Endothelial cell of umbilical vein (primary cell): ENCODE results near the gene FRMD5. TPM values are rescaled to one million over a fixed set of nuclear protein-coding genes. Genes with fewer than 3 reads are reported as not detected.

ENCODE experiments used
- BruUV-seq: library from RNA; stranded (reverse); fragments of 400-500 nt; replicated peaks from 2 replicates; lab custom pipeline; 2021; lab: Mats Ljungman, UMichigan
- CTCF ChIA-PET: fragments of 300-600, 350-600 bp; sonication (Branson Sonifier 250); formaldehyde crosslinking; loops from one replicate; lab custom pipeline; 2021; ENCODE audit warnings: antibody characterized with exemption, inconsistent platforms; lab: Charles Lee
- POLR2A ChIA-PET: fragments of 300-600, 350-600 bp; sonication (Branson Sonifier 250); formaldehyde crosslinking; loops from one replicate; lab custom pipeline; 2021; ENCODE audit warnings: antibody characterized with exemption, inconsistent platforms; lab: Charles Lee
- DNase-seq: peaks from one replicate; pipeline ENCODE4 v3.0.0-alpha.2; 2011; ENCODE audit warnings: low read depth, low spot score
- FAIRE-seq: peaks from 2 replicates; lab custom pipeline; 2011; peaks lifted over from hg19 to GRCh38; lab: Jason Lieb, UNC
- H2AFZ ChIP-seq: 2 replicates; pipeline ENCODE4 v1.6.0; 2012; ENCODE audit warnings: low read depth, low read length, control low read depth, inconsistent platforms
- H3K27ac ChIP-seq: 2 replicates; pipeline ENCODE4 v1.5.1; 2011; ENCODE audit warnings: low read depth, mild to moderate bottlenecking, control low read depth, low read length, moderate library complexity; ENCODE audit not compliant: insufficient read depth
- H3K27me3 ChIP-seq, 2 experiments: 2 replicates each; pipeline versions ENCODE4 v1.6.0 to v1.6.1; 2011; ENCODE audit warnings: low read length in 2 of 2, mixed read lengths in 1 of 2; ENCODE audit not compliant: control insufficient read depth in 2 of 2, insufficient read depth in 2 of 2
- H3K36me3 ChIP-seq, 2 experiments: 2 replicates in 1 of 2; 3 replicates in 1 of 2; pipeline ENCODE4 v1.5.1; 2011; ENCODE audit warnings: low read length in 2 of 2, mild to moderate bottlenecking in 1 of 2, moderate library complexity in 1 of 2; ENCODE audit not compliant: control insufficient read depth in 2 of 2, insufficient read depth in 2 of 2; ENCODE audit errors: extremely low read depth in 1 of 2
- H3K4me1 ChIP-seq: 3 replicates; pipeline ENCODE4 v1.5.1; 2011; ENCODE audit warnings: mild to moderate bottlenecking, low read length; ENCODE audit not compliant: control insufficient read depth, insufficient read depth; ENCODE audit errors: extremely low read depth
- H3K4me2 ChIP-seq: 2 replicates; pipeline ENCODE4 v1.6.1; 2011; ENCODE audit warnings: low read length, control low read depth, mixed read lengths; ENCODE audit not compliant: insufficient read depth
- H3K4me3 ChIP-seq, 3 experiments: fragments of 200-600 bp in 1 of 3; sonication (generic), shearing (Covaris generic) in 1 of 3; replicated peaks in 1 of 3; 2 replicates each; pipeline ENCODE4 v1.5.1; 2011 to 2016; ENCODE audit warnings: control low read depth in 3 of 3, low read length in 3 of 3, mild to moderate bottlenecking in 2 of 3, inconsistent platforms in 1 of 3, low read depth in 1 of 3, moderate library complexity in 1 of 3; ENCODE audit not compliant: insufficient read depth in 1 of 3
- H3K79me2 ChIP-seq: 2 replicates; pipeline ENCODE4 v1.6.0; 2012; ENCODE audit warnings: low read length, inconsistent platforms; ENCODE audit not compliant: control insufficient read depth, insufficient read depth
- H3K9ac ChIP-seq: replicated peaks from 2 replicates; pipeline ENCODE3; 2011; ENCODE audit warnings: low read length, control low read depth; ENCODE audit not compliant: insufficient read depth; ENCODE audit errors: extremely low read depth
- H3K9me1 ChIP-seq: replicated peaks from 3 replicates; pipeline ENCODE4 v1.6.0; 2011; ENCODE audit warnings: mild to moderate bottlenecking, low read length; ENCODE audit not compliant: control insufficient read depth, insufficient read depth; ENCODE audit errors: extremely low read depth
- H3K9me3 ChIP-seq: replicated peaks from 2 replicates; pipeline ENCODE4 v1.5.1; 2012; ENCODE audit warnings: low read length, inconsistent platforms; ENCODE audit not compliant: control insufficient read depth, insufficient read depth
- H4K20me1 ChIP-seq: replicated peaks from 2 replicates; pipeline ENCODE3; 2011; ENCODE audit warnings: mild to moderate bottlenecking, low read length; ENCODE audit not compliant: control insufficient read depth, insufficient read depth; ENCODE audit errors: extremely low read depth
- CTCF ChIP-seq, 2 donors: IDR thresholded peaks; 1 replicate in 1 of 2; 2 replicates in 1 of 2; pipeline ENCODE4 v1.5.1; 2011; ENCODE audit warnings: low read length in 2 of 2, mild to moderate bottlenecking in 2 of 2, moderate library complexity in 2 of 2, control low read depth in 1 of 2, inconsistent platforms in 1 of 2, low read depth in 1 of 2; ENCODE audit not compliant: insufficient read depth in 1 of 2; ENCODE audit errors: extremely low read depth in 1 of 2
- EZH2 ChIP-seq: IDR thresholded peaks from 2 replicates; pipeline ENCODE4 v1.6.1; 2012; ENCODE audit warnings: borderline replicate concordance, low read depth, mild to moderate bottlenecking, moderate library complexity, low read length, inconsistent platforms; ENCODE audit not compliant: severe bottlenecking
- FOS ChIP-seq: IDR thresholded peaks from 2 replicates; pipeline ENCODE4 v1.6.1; 2011; ENCODE audit warnings: mild to moderate bottlenecking, low read length, moderate library complexity, borderline replicate concordance; ENCODE audit not compliant: insufficient read depth
- GATA2 ChIP-seq: IDR thresholded peaks from 2 replicates; pipeline ENCODE4 v1.7.0; 2011; ENCODE audit warnings: low read depth, mild to moderate bottlenecking, moderate library complexity, mixed read lengths, low read length; ENCODE audit not compliant: insufficient read length, insufficient read depth
- JUN ChIP-seq: IDR thresholded peaks from 2 replicates; pipeline ENCODE4 v1.6.1; 2011; ENCODE audit warnings: borderline replicate concordance, low read depth; ENCODE audit not compliant: insufficient read length, insufficient read depth
- MAX ChIP-seq: IDR thresholded peaks from 2 replicates; pipeline ENCODE4 v1.6.1; 2011; ENCODE audit not compliant: insufficient read depth, insufficient read length
- MYC ChIP-seq: IDR thresholded peaks from one replicate; pipeline ENCODE4 v1.6.1; 2011; ENCODE audit warnings: mild to moderate bottlenecking, low read depth, low read length
- POLR2A ChIP-seq: IDR thresholded peaks from 2 replicates; pipeline ENCODE4 v1.6.1; 2012; ENCODE audit warnings: low read depth, mild to moderate bottlenecking, control low read depth, low read length
- POLR2AphosphoS5 ChIP-seq: IDR thresholded peaks from 2 replicates; pipeline ENCODE4 v1.6.1; 2012; ENCODE audit warnings: low read depth, mild to moderate bottlenecking, control low read depth, low read length, moderate library complexity; ENCODE audit not compliant: insufficient read depth
- dilution Hi-C: fragments of 300-500 bp; cut with MboI; formaldehyde crosslinking; loops from one replicate; pipeline ENCODE4 v1.15.0; 2019; ENCODE audit warnings: low sequenced_read_pairs; ENCODE audit not compliant: extremely low pct_ligation_motif_present
- intact Hi-C: fragments of 100-400 bp; cut with micrococcal nuclease; formaldehyde crosslinking; loops from one replicate; pipeline ENCODE4 v1.10.0; 2022
- polyA plus RNA-seq, 4 experiments: library from polyadenylated mRNA; depleted of rRNA in 3 of 4; stranded (reverse) in 3 of 4; unstranded in 1 of 4; fragments of >200 nt; gene quantifications; 2 replicates each; pipeline versions ENCODE4 v1.2.1 to v1.2.3, GENCODE V29; 2011 to 2012; ENCODE audit warnings: missing spikeins in 1 of 4
- total RNA-seq: library from RNA; stranded (reverse); gene quantifications from 2 replicates; pipeline ENCODE4 v1.2.3, GENCODE V29; 2021

The FRMD5 gene
- total and polyA plus RNA-seq, 2 donors (not counting 3 experiments of a cell fraction or from before 2014, with no cell fraction given) = 16.7 to 20.2 TPM

DNA sequence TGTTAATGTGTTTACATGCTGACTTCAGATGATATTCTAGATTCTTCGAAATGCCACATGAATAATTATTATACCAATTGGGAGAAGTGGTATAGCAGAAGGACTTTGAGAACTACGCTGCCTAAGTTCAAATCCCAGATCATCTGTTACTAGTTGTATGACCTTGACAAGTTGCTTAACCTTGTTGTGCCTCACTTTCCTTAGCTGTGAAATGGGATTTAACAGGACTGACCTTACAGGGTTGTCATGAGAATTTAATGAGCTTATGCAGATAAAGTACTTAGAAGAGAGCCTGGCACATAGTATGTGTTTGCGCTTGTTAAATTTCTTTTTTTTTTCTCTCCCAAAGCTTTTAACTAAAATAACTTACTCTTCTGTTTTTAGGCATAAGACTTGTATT lies 343.8 kb downstream of the FRMD5 start:
- H2AFZ ChIP-seq = no peak overlapping the region
- H3K9ac ChIP-seq = no peak overlapping the region
- no peak for TF ChIP-seq POLR2AphosphoS5
- no peak for TF ChIP-seq CTCF (IDR thresholded peaks at IDR 0.05; ENCODE audit: extremely low read depth in 1 of 2, insufficient read depth in 1 of 2, low read depth in 1 of 2, low read length in 2 of 2)
- no peak for TF ChIP-seq MAX
- no peak for TF ChIP-seq GATA2
- no peak for TF ChIP-seq MYC
- TF ChIP-seq FOS = no peak
- no peak for TF ChIP-seq POLR2A
- TF ChIP-seq EZH2 = no peak
- TF ChIP-seq JUN = no peak
- no peak overlapping the region for H3K4me3 ChIP-seq
- H3K9me3 ChIP-seq = no peaks in the 10 kb centered on the region
- H3K27ac ChIP-seq = no peak overlapping the region
- ChIA-PET POLR2A (no interaction called here), CTCF (interaction anchor here (1.3 kb wide), 1 partner anchor 15 kb away, joined by 4 read pairs; no protein-coding TSS in a partner anchor)
- intact Hi-C loops (no loop called here), dilution Hi-C loops (no loop called here)
- DNase-seq (no peak), FAIRE-seq (no peak)
- no peaks in the 10 kb centered on the region for H4K20me1 ChIP-seq
- no peak overlapping the region for H3K4me2 ChIP-seq
- peaks cover 0 to 7% of the 10 kb centered on the region in 2 experiments for H3K36me3 ChIP-seq
- H3K9me1 ChIP-seq = no peaks in the 10 kb centered on the region
- no peaks in the 10 kb centered on the region for H3K4me1 ChIP-seq
- H3K79me2 ChIP-seq = no peaks in the 10 kb centered on the region
- H3K27me3 ChIP-seq = no peaks in the 10 kb centered on the region
- BruUV-seq = no TSS peak
